ENCODE results near the gene PRKAA2. TPM values are rescaled to one million over a fixed set of nuclear protein-coding genes. Genes with fewer than 3 reads are reported as not detected.

PRKAA2 gene
- total RNA-seq, 2 donors from 2014 or later = not detected

GRCh38 chr1:56709995-56710394 lies 64.9 kb downstream of the PRKAA2 start:
- H3K27ac Mint-ChIP-seq = no peak overlapping the region
- H3K36me3 Mint-ChIP-seq (ENCODE audit: insufficient read depth in 2 of 2) = no peaks in the 10 kb centered on the region
- no peaks in the 10 kb centered on the region for H3K4me1 Mint-ChIP-seq (ENCODE audit: low read depth)
- peaks cover 9% of the 10 kb centered on the region for H3K27me3 Mint-ChIP-seq (ENCODE audit: low read depth)
- no peak overlapping the region for H3K4me3 Mint-ChIP-seq
- H3K9me3 Mint-ChIP-seq = no peaks in the 10 kb centered on the region
- no peak for DNase-seq
- no peak for ATAC-seq (replicated peaks in 1 of 2)

GRCh38 chr1:56710646-56711045 lies 65.5 kb downstream of the PRKAA2 start:
- Mint-ChIP-seq H3K36me3 (ENCODE audit: insufficient read depth in 2 of 2) (no peaks in the 10 kb centered on the region), H3K9me3 (no peaks in the 10 kb centered on the region), H3K4me1 (ENCODE audit: low read depth) (no peaks in the 10 kb centered on the region), H3K27me3 (ENCODE audit: low read depth) (peaks cover 9% of the 10 kb centered on the region), H3K27ac (no peak overlapping the region), H3K4me3 (no peak overlapping the region)
- no peak for ATAC-seq (replicated peaks in 1 of 2)
- no peak for DNase-seq

GRCh38 chr1:56712150-56712549 lies 67.0 kb downstream of the PRKAA2 start:
- H3K4me3 Mint-ChIP-seq = no peak overlapping the region
- peaks cover 5% of the 10 kb centered on the region for H3K27me3 Mint-ChIP-seq (ENCODE audit: low read depth)
- DNase-seq (no peak), ATAC-seq (replicated peaks in 1 of 2) (no peak)
- no peaks in the 10 kb centered on the region for H3K36me3 Mint-ChIP-seq (ENCODE audit: insufficient read depth in 2 of 2)
- H3K27ac Mint-ChIP-seq = no peak overlapping the region
- no peaks in the 10 kb centered on the region for H3K4me1 Mint-ChIP-seq (ENCODE audit: low read depth)
- H3K9me3 Mint-ChIP-seq = no peaks in the 10 kb centered on the region

GRCh38 chr1:56713112-56713511 lies 68.0 kb downstream of the PRKAA2 start:
- H3K27ac Mint-ChIP-seq = no peak overlapping the region
- H3K9me3 Mint-ChIP-seq = no peaks in the 10 kb centered on the region
- H3K36me3 Mint-ChIP-seq (ENCODE audit: insufficient read depth in 2 of 2) = no peaks in the 10 kb centered on the region
- ATAC-seq (replicated peaks in 1 of 2) (no peak), DNase-seq (no peak)
- no peaks in the 10 kb centered on the region for H3K27me3 Mint-ChIP-seq (ENCODE audit: low read depth)
- H3K4me1 Mint-ChIP-seq (ENCODE audit: low read depth) = no peaks in the 10 kb centered on the region
- H3K4me3 Mint-ChIP-seq = no peak overlapping the region

GRCh38 chr1:56715156-56715555 lies 70.0 kb downstream of the PRKAA2 start:
- DNase-seq (no peak), ATAC-seq (replicated peaks in 1 of 2) (no peak)
- no peaks in the 10 kb centered on the region for H3K27me3 Mint-ChIP-seq (ENCODE audit: low read depth)
- no peak overlapping the region for H3K27ac Mint-ChIP-seq
- H3K36me3 Mint-ChIP-seq (ENCODE audit: insufficient read depth in 2 of 2) = no peaks in the 10 kb centered on the region
- no peaks in the 10 kb centered on the region for H3K9me3 Mint-ChIP-seq
- no peaks in the 10 kb centered on the region for H3K4me1 Mint-ChIP-seq (ENCODE audit: low read depth)
- no peak overlapping the region for H3K4me3 Mint-ChIP-seq

GRCh38 chr1:56719171-56719570 lies 74.1 kb downstream of the PRKAA2 start:
- Mint-ChIP-seq H3K4me1 (ENCODE audit: low read depth) (no peaks in the 10 kb centered on the region), H3K4me3 (no peak overlapping the region), H3K27ac (no peak overlapping the region), H3K27me3 (ENCODE audit: low read depth) (peaks cover 18% of the 10 kb centered on the region), H3K36me3 (ENCODE audit: insufficient read depth in 2 of 2) (no peaks in the 10 kb centered on the region), H3K9me3 (no peaks in the 10 kb centered on the region)
- ATAC-seq (replicated peaks in 1 of 2) = no peak
- no peak for DNase-seq

- DNase-seq = no peak
- Mint-ChIP-seq H3K27me3 (ENCODE audit: low read depth) (peaks cover 57% of the 10 kb centered on the region), H3K4me3 (no peak overlapping the region), H3K9me3 (peaks cover 0 to 9% of the 10 kb centered on the region in 2 donors), H3K27ac (no peak overlapping the region), H3K4me1 (ENCODE audit: low read depth) (no peaks in the 10 kb centered on the region), H3K36me3 (ENCODE audit: insufficient read depth in 2 of 2) (no peaks in the 10 kb centered on the region)
- no peak for ATAC-seq (replicated peaks in 1 of 2)
Observed at GRCh38 chr1:56726706-56727105, 81.6 kb downstream of the PRKAA2 start.

- H3K4me1 Mint-ChIP-seq (ENCODE audit: low read depth) = no peaks in the 10 kb centered on the region
- DNase-seq (no peak), ATAC-seq (replicated peaks in 1 of 2) (no peak)
- peaks cover 0 to 13% of the 10 kb centered on the region in 2 donors for H3K9me3 Mint-ChIP-seq
- no peaks in the 10 kb centered on the region for H3K36me3 Mint-ChIP-seq (ENCODE audit: insufficient read depth in 2 of 2)
- no peak overlapping the region for H3K4me3 Mint-ChIP-seq
- peaks cover 52% of the 10 kb centered on the region for H3K27me3 Mint-ChIP-seq (ENCODE audit: low read depth)
- no peak overlapping the region for H3K27ac Mint-ChIP-seq
Observed at GRCh38 chr1:56728964-56729363, 83.8 kb downstream of the PRKAA2 start.

- Mint-ChIP-seq H3K4me3 (no peak overlapping the region), H3K27ac (no peak overlapping the region), H3K4me1 (ENCODE audit: low read depth) (no peaks in the 10 kb centered on the region), H3K9me3 (no peaks in the 10 kb centered on the region), H3K36me3 (ENCODE audit: insufficient read depth in 2 of 2) (peaks cover 0 to 2% of the 10 kb centered on the region in 2 donors), H3K27me3 (ENCODE audit: low read depth) (no peaks in the 10 kb centered on the region)
- ATAC-seq (replicated peaks in 1 of 2) = no peak
- DNase-seq = no peak
Observed at GRCh38 chr1:56745231-56745630, 100.1 kb downstream of the PRKAA2 start.

GRCh38 chr1:56754708-56755479 lies 109.8 kb downstream of the PRKAA2 start:
- Mint-ChIP-seq H3K27me3 (ENCODE audit: low read depth) (peaks cover 7% of the 10 kb centered on the region), H3K9me3 (peaks cover 0 to 2% of the 10 kb centered on the region in 2 donors), H3K36me3 (ENCODE audit: insufficient read depth in 2 of 2) (no peaks in the 10 kb centered on the region), H3K4me1 (ENCODE audit: low read depth) (no peaks in the 10 kb centered on the region), H3K4me3 (no peak overlapping the region), H3K27ac (no peak overlapping the region)
- DNase-seq (no peak), ATAC-seq (replicated peaks in 1 of 2) (no peak)

GRCh38 chr1:56755911-56756310 lies 110.8 kb downstream of the PRKAA2 start:
- no peak for ATAC-seq (replicated peaks in 1 of 2)
- Mint-ChIP-seq H3K27ac (no peak overlapping the region), H3K4me3 (no peak overlapping the region)

GRCh38 chr1:56758135-56758534 lies 113.0 kb downstream of the PRKAA2 start:
- H3K36me3 Mint-ChIP-seq (ENCODE audit: insufficient read depth in 2 of 2) = no peaks in the 10 kb centered on the region
- H3K9me3 Mint-ChIP-seq = no peaks in the 10 kb centered on the region
- no peak overlapping the region for H3K27ac Mint-ChIP-seq
- H3K27me3 Mint-ChIP-seq (ENCODE audit: low read depth) = peaks cover 2% of the 10 kb centered on the region
- DNase-seq (no peak), ATAC-seq (replicated peaks in 1 of 2) (no peak)
- no peaks in the 10 kb centered on the region for H3K4me1 Mint-ChIP-seq (ENCODE audit: low read depth)
- H3K4me3 Mint-ChIP-seq = no peak overlapping the region

More at GRCh38 chr1:56755911-56756310, 110.8 kb downstream of the PRKAA2 start:
- peaks cover 0 to 2% of the 10 kb centered on the region in 2 donors for H3K9me3 Mint-ChIP-seq
- no peaks in the 10 kb centered on the region for H3K4me1 Mint-ChIP-seq (ENCODE audit: low read depth)
- H3K36me3 Mint-ChIP-seq (ENCODE audit: insufficient read depth in 2 of 2) = no peaks in the 10 kb centered on the region
- DNase-seq = no peak
- H3K27me3 Mint-ChIP-seq (ENCODE audit: low read depth) = peaks cover 7% of the 10 kb centered on the region

GRCh38 chr1:56758794-56759193 lies 113.7 kb downstream of the PRKAA2 start:
- ATAC-seq (replicated peaks in 1 of 2) (no peak), DNase-seq (no peak)
- no peaks in the 10 kb centered on the region for H3K4me1 Mint-ChIP-seq (ENCODE audit: low read depth)
- no peaks in the 10 kb centered on the region for H3K9me3 Mint-ChIP-seq
- H3K36me3 Mint-ChIP-seq (ENCODE audit: insufficient read depth in 2 of 2) = no peaks in the 10 kb centered on the region
- no peak overlapping the region for H3K27ac Mint-ChIP-seq
- no peak overlapping the region for H3K4me3 Mint-ChIP-seq
- no peaks in the 10 kb centered on the region for H3K27me3 Mint-ChIP-seq (ENCODE audit: low read depth)

Data from activated T-cell treated with anti-CD3 and anti-CD28 coated beads, Interleukin-2, amount 50 U/mL, for 72 hours (primary cell).